ENCODE data around the gene MT1E.
A peak's percentile ranks its signal among the peaks of the same experiment; 100 is the strongest.

Gene MT1E

DNA sequence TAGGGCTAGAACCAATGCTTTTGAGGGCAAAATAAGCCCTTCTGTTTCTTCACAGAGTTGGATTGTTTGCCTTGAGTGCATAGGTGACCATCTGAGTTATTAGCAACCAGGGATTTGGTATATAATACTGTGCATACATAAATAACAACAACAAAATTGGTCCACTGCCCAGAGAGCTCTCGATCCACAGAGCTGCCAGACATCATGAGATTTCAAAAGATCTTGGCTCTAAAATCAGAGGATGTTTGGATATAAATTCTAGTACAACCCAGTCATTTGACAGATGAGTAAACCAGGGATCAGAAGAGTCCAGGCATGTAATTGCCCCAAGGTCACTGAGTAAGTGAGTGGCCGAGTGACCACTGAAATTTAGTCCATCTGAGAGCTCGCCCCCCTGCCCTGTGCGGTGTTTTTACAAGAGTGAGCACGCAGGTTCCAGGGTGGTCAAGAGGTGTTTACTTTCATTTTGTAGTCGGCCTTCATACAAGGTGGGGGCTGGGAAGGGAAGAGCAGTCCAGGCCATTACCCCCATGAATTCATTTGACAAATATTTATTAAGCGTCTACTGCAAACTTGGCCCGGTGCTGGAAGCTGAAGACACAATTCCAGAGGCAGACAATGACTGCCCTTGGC lies 19.0 kb upstream of the MT1E start:
- no peak for TF ChIP-seq CTCF (IDR thresholded peaks at IDR 0.05; ENCODE audit: low read depth, low read length, missing control alignments)
- DNase-seq (ENCODE audit: extremely low read depth, low read depth) = no peak

GRCh38 chr16:56607109-56607618 lies 18.4 kb upstream of the MT1E start:
- no peak for TF ChIP-seq CTCF (IDR thresholded peaks at IDR 0.05; ENCODE audit: low read depth, low read length, missing control alignments)
- DNase-seq (ENCODE audit: extremely low read depth, low read depth) = peak; percentile 97
- H3K4me3 ChIP-seq (replicated peaks; ENCODE audit: low read depth, low read length) = peak overlapping the region; percentile 94

More for the DNA sequence above, 19.0 kb upstream of the MT1E start:
- peak overlapping the region; percentile 29 for H3K4me3 ChIP-seq (replicated peaks; ENCODE audit: low read depth, low read length)

GRCh38 chr16:56607675-56608042 lies 17.9 kb upstream of the MT1E start:
- TF ChIP-seq CTCF (IDR thresholded peaks at IDR 0.05; ENCODE audit: low read depth, low read length, missing control alignments) = no peak
- DNase-seq (ENCODE audit: extremely low read depth, low read depth) = no peak
- H3K4me3 ChIP-seq (replicated peaks; ENCODE audit: low read depth, low read length) = peak overlapping the region; percentile 94

DNA sequence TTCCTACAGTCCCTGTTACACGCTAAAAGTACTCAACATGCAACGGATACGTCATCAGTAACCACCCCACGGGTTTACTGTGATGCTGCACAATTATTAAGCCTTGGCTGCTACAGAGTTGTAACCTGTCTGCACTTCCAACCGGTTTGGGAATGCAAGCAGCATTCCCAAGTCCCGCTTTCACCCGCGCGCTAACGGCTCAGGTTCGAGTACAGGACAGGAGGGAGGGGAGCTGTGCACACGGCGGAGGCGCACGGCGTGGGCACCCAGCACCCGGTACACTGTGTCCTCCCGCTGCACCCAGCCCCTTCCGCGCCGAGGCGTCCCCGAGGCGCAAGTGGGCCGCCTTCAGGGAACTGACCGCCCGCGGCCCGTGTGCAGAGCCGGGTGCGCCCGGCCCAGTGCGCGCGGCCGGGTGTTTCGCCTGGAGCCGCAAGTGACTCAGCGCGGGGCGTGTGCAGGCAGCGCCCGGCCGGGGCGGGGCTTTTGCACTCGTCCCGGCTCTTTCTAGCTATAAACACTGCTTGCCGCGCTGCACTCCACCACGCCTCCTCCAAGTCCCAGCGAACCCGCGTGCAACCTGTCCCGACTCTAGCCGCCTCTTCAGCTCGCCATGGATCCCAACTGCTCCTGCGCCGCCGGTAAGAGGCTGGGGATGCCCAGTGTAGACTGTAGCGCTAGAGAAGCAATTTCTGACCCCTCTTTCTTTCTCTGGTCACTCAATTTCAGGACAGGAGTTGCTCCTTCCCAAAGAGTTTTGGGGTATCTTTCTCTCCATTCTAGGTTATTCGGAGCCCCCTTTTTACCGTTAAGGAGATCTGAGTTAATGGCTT lies 17.3 kb upstream of the MT1E start, which contains the start of gene MT2A:
Gene MT2A (plus strand): TSS at position 542 of the 833 bp plus-strand sequence. CDS start 72 bp downstream, at position 614.
- TF ChIP-seq CTCF (IDR thresholded peaks at IDR 0.05; ENCODE audit: low read depth, low read length, missing control alignments) = no peak
- peak; percentile 87 for DNase-seq (ENCODE audit: extremely low read depth, low read depth)
- H3K4me3 ChIP-seq (replicated peaks; ENCODE audit: low read depth, low read length) = peak within 1 kb of the TSS; percentile 94

DNA sequence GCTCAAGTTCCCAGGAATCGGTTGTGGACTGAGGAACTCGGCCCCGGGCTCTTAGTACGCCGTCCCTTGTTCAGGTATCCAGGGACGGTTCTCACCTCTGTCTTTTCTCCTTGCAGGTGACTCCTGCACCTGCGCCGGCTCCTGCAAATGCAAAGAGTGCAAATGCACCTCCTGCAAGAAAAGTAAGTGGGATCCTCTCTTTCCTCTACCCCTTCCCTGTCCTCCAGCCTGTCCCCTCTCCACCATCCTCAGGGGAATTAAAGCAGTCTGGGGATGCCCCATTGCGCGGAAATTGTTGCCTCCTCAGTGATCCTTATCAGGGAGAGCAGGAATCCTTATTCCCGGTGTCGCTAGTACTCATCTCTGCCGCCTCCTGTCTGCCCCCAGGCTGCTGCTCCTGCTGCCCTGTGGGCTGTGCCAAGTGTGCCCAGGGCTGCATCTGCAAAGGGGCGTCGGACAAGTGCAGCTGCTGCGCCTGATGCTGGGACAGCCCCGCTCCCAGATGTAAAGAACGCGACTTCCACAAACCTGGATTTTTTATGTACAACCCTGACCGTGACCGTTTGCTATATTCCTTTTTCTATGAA lies 16.6 kb upstream of the MT1E start:
- peak overlapping the region; percentile 94 for H3K4me3 ChIP-seq (replicated peaks; ENCODE audit: low read depth, low read length)
- DNase-seq (ENCODE audit: extremely low read depth, low read depth) = no peak
- TF ChIP-seq CTCF (IDR thresholded peaks at IDR 0.05; ENCODE audit: low read depth, low read length, missing control alignments) = no peak

DNA sequence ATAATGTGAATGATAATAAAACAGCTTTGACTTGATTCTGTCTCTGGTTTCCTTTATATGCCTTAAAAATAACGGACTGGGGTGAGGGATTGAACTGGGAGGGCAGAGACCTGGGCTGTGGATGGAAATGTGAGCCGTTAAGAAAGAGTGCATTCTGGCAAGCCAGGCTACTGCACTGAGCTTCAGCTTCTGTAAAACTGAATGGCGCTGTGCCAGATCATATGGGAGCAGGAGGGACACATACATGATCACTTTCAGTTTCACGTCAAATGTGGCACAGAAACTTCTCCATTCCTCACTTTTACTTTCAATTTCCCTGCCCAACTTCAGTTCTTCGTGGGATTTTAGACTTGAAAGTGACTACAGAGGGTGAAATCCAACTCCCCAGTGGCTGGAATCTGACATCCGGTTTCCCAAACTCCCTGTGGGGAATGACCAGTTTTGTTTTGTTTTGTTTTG lies 16.1 kb upstream of the MT1E start:
- H3K4me3 ChIP-seq (replicated peaks; ENCODE audit: low read depth, low read length) = peak overlapping the region; percentile 94
- no peak for TF ChIP-seq CTCF (IDR thresholded peaks at IDR 0.05; ENCODE audit: low read depth, low read length, missing control alignments)
- DNase-seq (ENCODE audit: extremely low read depth, low read depth) = no peak

Measured in HFF-Myc (cell line).